PC-3 (cell line): ENCODE results near the gene MAP7D3. TPM values are rescaled to one million over a fixed set of nuclear protein-coding genes. Genes with fewer than 3 reads are reported as not detected.

ENCODE experiments used
- ATAC-seq: fragments of 200-7000 bp; cut with Tn5 transposase; 2 replicates; pipeline ENCODE4 v1.9.1; 2020; ENCODE audit warnings: mild to moderate bottlenecking, moderate library complexity
- BruUV-seq: library from RNA; stranded (reverse); fragments of 400-500 nt; replicated peaks from 2 replicates; lab custom pipeline; 2021; lab: Mats Ljungman, UMichigan
- CTCF ChIA-PET: fragments of 300-600 bp; sonication (Branson Sonifier 250); formaldehyde crosslinking; loops from one replicate; lab custom pipeline; 2022; ENCODE audit warnings: antibody characterized with exemption; lab: Charles Lee
- POLR2A ChIA-PET: fragments of 300-600 bp; sonication (Branson Sonifier 250); formaldehyde crosslinking; loops from one replicate; lab custom pipeline; 2022; ENCODE audit warnings: antibody characterized with exemption; ENCODE audit not compliant: unreplicated experiment; lab: Charles Lee
- DNase-seq: peaks from one replicate; pipeline ENCODE4 v3.0.0-alpha.2; 2015
- H2AFZ ChIP-seq: fragments of 300-600 bp; sonication (generic); 2 replicates; pipeline ENCODE4 v1.6.0; 2016; ENCODE audit warnings: antibody characterized with exemption, low read length
- H3F3A ChIP-seq: fragments of 300-600 bp; sonication (generic); one replicate; pipeline ENCODE4 v1.6.0; 2017; ENCODE audit warnings: antibody characterized with exemption, low read length, control low read depth, mild to moderate bottlenecking; ENCODE audit not compliant: unreplicated experiment
- H3K27ac ChIP-seq: fragments of 300-600 bp; sonication (generic); 2 replicates; pipeline ENCODE4 v1.5.1; 2016; ENCODE audit warnings: mild to moderate bottlenecking, low read length
- H3K27me3 ChIP-seq: fragments of 300-600 bp; sonication (generic); 2 replicates; pipeline ENCODE4 v1.6.1; 2016; ENCODE audit warnings: low read length, mixed read lengths
- H3K36me3 ChIP-seq: fragments of 300-600 bp; sonication (generic); 2 replicates; pipeline ENCODE4 v1.6.1; 2016; ENCODE audit warnings: low read depth, mixed run types, low read length, mixed read lengths
- H3K4me1 ChIP-seq: fragments of 300-600 bp; sonication (generic); 2 replicates; pipeline ENCODE4 v1.5.1; 2016; ENCODE audit warnings: low read length; ENCODE audit not compliant: insufficient read depth
- H3K4me2 ChIP-seq: fragments of 300-600 bp; sonication (generic); 2 replicates; pipeline ENCODE4 v1.6.0; 2016; ENCODE audit warnings: low read length
- H3K4me3 ChIP-seq: fragments of 300-600 bp; sonication (generic); 2 replicates; pipeline ENCODE4 v1.5.1; 2016; ENCODE audit warnings: mild to moderate bottlenecking, low read length, mixed read lengths
- H3K79me2 ChIP-seq: fragments of 300-600 bp; sonication (generic); 2 replicates; pipeline ENCODE4 v1.6.1; 2017; ENCODE audit warnings: low read length, mixed read lengths
- H3K9ac ChIP-seq: fragments of 300-600 bp; sonication (generic); 2 replicates; pipeline ENCODE4 v1.6.0; 2016; ENCODE audit warnings: mild to moderate bottlenecking, low read length
- H3K9me2 ChIP-seq: fragments of 300-600 bp; sonication (generic); replicated peaks from 2 replicates; pipeline ENCODE4 v1.6.1; 2016; ENCODE audit warnings: mixed run types, low read length, mixed read lengths
- H3K9me3 ChIP-seq: fragments of 300-600 bp; sonication (generic); 2 replicates; pipeline ENCODE4 v1.6.1; 2016; ENCODE audit warnings: low read length, mixed read lengths
- H4K20me1 ChIP-seq: fragments of 300-600 bp; sonication (generic); 2 replicates; pipeline ENCODE4 v1.6.1; 2016; ENCODE audit warnings: low read length, mixed read lengths
- CTCF ChIP-seq: fragments of 300-600 bp; sonication (generic); conservative IDR thresholded peaks from 2 replicates; pipeline ENCODE4 v1.5.1; 2017; ENCODE audit warnings: antibody characterized with exemption, low read depth, mild to moderate bottlenecking, low read length
- EZH2 ChIP-seq: fragments of 300-600 bp; sonication (generic); IDR thresholded peaks from one replicate; pipeline ENCODE4 v1.6.1; 2017; ENCODE audit warnings: antibody characterized with exemption, mild to moderate bottlenecking, low read length; ENCODE audit not compliant: unreplicated experiment
- EZH2phosphoT487 ChIP-seq: fragments of 300-600 bp; sonication (generic); IDR thresholded peaks from 2 replicates; pipeline ENCODE4 v1.6.1; 2018; ENCODE audit warnings: mild to moderate bottlenecking, antibody characterized with exemption, low read length, borderline replicate concordance
- intact Hi-C: fragments of 100-400 bp; cut with micrococcal nuclease; formaldehyde crosslinking; loops from 2 replicates; pipeline ENCODE4 v1.9.0; 2023
- total RNA-seq: library from RNA; depleted of rRNA; stranded (reverse); fragments of >200 nt; gene quantifications from 2 replicates; pipeline ENCODE4 v1.2.3, GENCODE V29; 2014

MAP7D3 gene
- total RNA-seq, 1 experiment from 2014 or later: 0.40 TPM

DNA sequence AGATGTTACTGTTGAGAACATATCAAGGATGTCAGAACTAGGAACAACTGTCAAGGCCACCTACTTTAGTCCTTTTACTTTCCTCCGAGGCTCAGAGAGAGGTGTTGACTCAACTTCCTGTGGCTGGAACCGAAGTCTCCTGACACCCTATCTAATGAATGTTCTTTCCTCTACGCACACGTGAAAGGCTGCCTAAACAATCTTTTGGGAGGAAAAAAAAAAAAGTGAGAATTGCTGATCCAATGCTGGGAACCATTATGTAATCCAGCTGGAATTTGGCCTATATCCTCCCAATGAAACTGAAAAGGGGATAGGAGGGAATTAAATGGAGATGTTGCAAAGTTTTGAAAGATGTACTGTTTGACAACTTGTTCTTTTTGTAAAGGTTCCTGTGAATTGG, 8.3 kb upstream of the MAP7D3 start:
- ATAC-seq (no peak), DNase-seq (no peak)
- no peak for TF ChIP-seq EZH2
- TF ChIP-seq EZH2phosphoT487: no peak
- TF ChIP-seq CTCF: no peak
- Histone ChIP-seq H3K9ac (no peak overlapping the region), H3K4me2 (no peak overlapping the region), H3K4me1 (peaks cover 32% of the 10 kb centered on the region), H3F3A (no peaks in the 10 kb centered on the region), H3K4me3 (no peak overlapping the region), H3K9me2 (no peaks in the 10 kb centered on the region), H3K9me3 (no peaks in the 10 kb centered on the region), H3K79me2 (no peaks in the 10 kb centered on the region), H3K27ac (no peak overlapping the region), H3K27me3 (no peaks in the 10 kb centered on the region), H3K36me3 (no peaks in the 10 kb centered on the region), H2AFZ (peak overlapping the region; percentile 30; the same call in 1 of the 2 replicates), H4K20me1 (no peaks in the 10 kb centered on the region)
- intact Hi-C loops: no loop called here
- ChIA-PET POLR2A (no interaction called here), CTCF (no interaction called here)
- BruUV-seq: no TSS peak

DNA sequence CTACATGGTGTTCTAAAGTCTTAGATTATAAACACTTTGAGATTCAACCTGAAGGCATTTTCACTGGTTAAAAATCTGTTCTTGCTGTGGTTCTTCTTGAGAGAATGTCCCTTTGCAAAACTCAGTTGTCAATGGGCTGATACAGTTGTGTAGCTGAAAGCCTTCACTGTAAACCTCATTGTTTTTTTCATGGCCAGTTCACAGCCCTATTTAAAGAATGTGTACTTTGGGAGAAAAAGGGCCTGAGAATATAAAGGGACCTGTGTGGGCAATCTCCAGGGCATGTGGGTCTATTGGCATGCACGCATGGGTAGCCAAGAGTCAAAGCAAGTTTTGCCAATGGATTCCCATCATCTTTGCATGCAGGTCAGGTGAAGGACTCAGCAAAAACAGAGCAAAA, 7.8 kb upstream of the MAP7D3 start:
- Histone ChIP-seq H2AFZ (no peak overlapping the region), H3K4me3 (no peak overlapping the region), H3K9me2 (no peaks in the 10 kb centered on the region), H3K36me3 (no peaks in the 10 kb centered on the region), H3K9me3 (no peaks in the 10 kb centered on the region), H3K27me3 (no peaks in the 10 kb centered on the region), H4K20me1 (no peaks in the 10 kb centered on the region), H3K4me1 (peaks cover 32% of the 10 kb centered on the region), H3F3A (no peaks in the 10 kb centered on the region), H3K79me2 (no peaks in the 10 kb centered on the region), H3K27ac (no peak overlapping the region), H3K4me2 (no peak overlapping the region), H3K9ac (no peak overlapping the region)
- TF ChIP-seq EZH2phosphoT487: no peak
- no peak for TF ChIP-seq EZH2
- TF ChIP-seq CTCF: no peak
- no peak for ATAC-seq
- no peak for DNase-seq
- no TSS peak for BruUV-seq
- CTCF ChIA-PET: no interaction called here
- POLR2A ChIA-PET: no interaction called here
- intact Hi-C loops: no loop called here

DNA sequence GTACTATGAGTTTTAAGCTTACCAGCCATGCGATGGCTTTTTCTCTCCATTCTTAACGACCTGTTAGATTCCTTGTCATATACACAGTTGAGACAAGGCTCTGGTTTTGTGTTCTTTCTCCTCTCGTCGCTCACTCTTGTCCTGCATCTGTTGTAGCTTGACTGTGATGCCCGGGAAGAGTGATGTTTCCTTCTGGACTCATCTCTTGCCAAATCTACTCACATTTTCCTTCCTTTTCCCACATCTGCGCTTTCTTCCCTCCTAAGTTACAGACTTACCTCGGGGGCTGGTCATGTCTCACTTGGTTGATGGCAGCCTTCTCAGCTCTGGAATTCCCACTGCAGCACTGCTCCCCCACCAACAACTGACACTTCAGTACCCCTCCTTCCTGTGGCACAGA, 4.8 kb upstream of the MAP7D3 start:
- intact Hi-C loops: no loop called here
- Histone ChIP-seq H4K20me1 (no peaks in the 10 kb centered on the region), H3K27ac (no peak overlapping the region), H3K27me3 (no peaks in the 10 kb centered on the region), H3K79me2 (no peaks in the 10 kb centered on the region), H3K9ac (no peak overlapping the region), H2AFZ (no peak overlapping the region), H3K36me3 (no peaks in the 10 kb centered on the region), H3K4me1 (peaks cover 19% of the 10 kb centered on the region), H3K4me2 (no peak overlapping the region), H3K9me2 (no peaks in the 10 kb centered on the region), H3K9me3 (no peaks in the 10 kb centered on the region), H3K4me3 (no peak overlapping the region), H3F3A (no peaks in the 10 kb centered on the region)
- ChIA-PET POLR2A (no interaction called here), CTCF (no interaction called here)
- no peak for DNase-seq
- no peak for TF ChIP-seq EZH2
- no peak for TF ChIP-seq CTCF
- no peak for TF ChIP-seq EZH2phosphoT487
- no peak for ATAC-seq
- BruUV-seq: no TSS peak
